Mammary epithelial cell (primary cell): Measurements from ENCODE around the gene IL3.

Experiments used
- CTCF ChIP-seq, 2 donors: IDR thresholded peaks in 1 of 2; conservative IDR thresholded peaks in 1 of 2; 2 replicates each; pipeline ENCODE4 v1.5.1; 2011 to 2012; ENCODE audit warnings: inconsistent platforms in 2 of 2, low read length in 2 of 2, mild to moderate bottlenecking in 2 of 2, control low read depth in 1 of 2, low read depth in 1 of 2; ENCODE audit not compliant: insufficient read depth in 1 of 2; ENCODE audit errors: extremely low read depth in 1 of 2
- EZH2 ChIP-seq: IDR thresholded peaks from 2 replicates; pipeline ENCODE4 v1.6.1; 2012; ENCODE audit warnings: low read length, inconsistent platforms, borderline replicate concordance

- TF ChIP-seq CTCF (conservative IDR thresholded peaks at IDR 0.05 in 1 of 2, IDR thresholded peaks at IDR 0.05 in 1 of 2; ENCODE audit: extremely low read depth in 1 of 2, insufficient read depth in 1 of 2, low read depth in 1 of 2, low read length in 2 of 2): no peak
- TF ChIP-seq EZH2: no peak
These were observed 10.3 kb upstream of the IL3 start for GRCh38 chr5:132050136-132050535.
